ENCODE results near the gene KLF16. TPM values are rescaled to one million over a fixed set of nuclear protein-coding genes. Genes with fewer than 3 reads are reported as not detected.

KLF16 gene
- total and polyA plus RNA-seq, 4 experiments from 2014 or later: 0.39 to 19.3 (median 9.6) TPM

- ChIA-PET CTCF (ENCODE audit: partially characterized antibody) (interaction anchor here (7.8 kb wide), 1 partner anchor 13 kb away, joined by 77 read pairs; no protein-coding TSS in a partner anchor), POLR2A (ENCODE audit: partially characterized antibody) (no interaction called here)
- peak overlapping the region in 2 of 8 donors; percentile 17 to 39 for H3K4me3 Mint-ChIP-seq
- H3K36me3 Mint-ChIP-seq: peaks cover 0 to 9% of the 10 kb centered on the region in 2 donors
- DNase-seq: no peak
- H3K27me3 Mint-ChIP-seq: no peaks in the 10 kb centered on the region
- peaks cover 12 to 81% (median 30%) of the 10 kb centered on the region in 4 donors for H3K4me1 Mint-ChIP-seq
- H3K9me3 Mint-ChIP-seq: no peaks in the 10 kb centered on the region
- H3K27ac ChIP-seq (ENCODE audit: low read depth, low read length): no peak overlapping the region
- peak overlapping the region in 2 of 7 donors; percentile 40 to 42 for H3K27ac Mint-ChIP-seq
- H3K27me3 ChIP-seq (ENCODE audit: insufficient read depth, low read length): no peaks in the 10 kb centered on the region
- H3K4me3 ChIP-seq (ENCODE audit: low read length in 2 of 2): no peak overlapping the region
- H3K36me3 ChIP-seq (ENCODE audit: insufficient read depth, low read length): peaks cover 8% of the 10 kb centered on the region
- H3K9me3 ChIP-seq (ENCODE audit: control insufficient read depth in 1 of 2, low read length in 2 of 2): no peaks in the 10 kb centered on the region
- peaks cover 56% of the 10 kb centered on the region for H3K4me1 ChIP-seq (ENCODE audit: insufficient read depth, low read length)
- intact Hi-C loops (cut with micrococcal nuclease): no loop called here
Observed at GRCh38 chr19:1839658-1840540, 23.5 kb downstream of the KLF16 start.

DNA sequence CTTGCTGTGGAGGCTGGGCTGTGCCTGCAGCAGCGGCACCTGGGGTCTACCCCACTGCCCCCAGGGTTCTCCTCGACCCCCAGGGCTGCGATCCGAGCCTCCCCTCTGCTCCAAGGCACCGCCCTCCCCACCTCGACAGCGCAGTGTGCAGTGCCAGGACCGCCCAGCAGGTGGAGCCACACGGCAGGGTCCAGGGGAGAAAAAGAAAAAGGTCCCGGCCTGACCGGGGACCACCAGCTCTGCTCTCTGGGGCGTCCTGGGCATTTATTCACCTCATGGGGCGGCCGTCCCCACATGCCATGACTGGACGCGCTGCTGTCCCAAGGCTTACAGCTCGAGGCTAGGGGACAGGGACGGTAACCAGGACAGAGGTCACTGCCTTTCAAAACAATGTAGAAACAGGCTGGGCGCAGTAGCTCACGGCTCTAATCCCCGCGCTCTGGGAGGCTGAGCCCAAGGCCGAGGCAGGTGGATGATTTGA lies 25.7 kb downstream of the KLF16 start:
- Mint-ChIP-seq H3K4me3 (no peak overlapping the region), H3K27me3 (no peaks in the 10 kb centered on the region), H3K36me3 (peaks cover 0 to 7% of the 10 kb centered on the region in 2 donors), H3K27ac (no peak overlapping the region), H3K4me1 (peaks cover 11 to 64% (median 23%) of the 10 kb centered on the region in 4 donors), H3K9me3 (no peaks in the 10 kb centered on the region)
- H3K4me3 ChIP-seq (ENCODE audit: low read length in 2 of 2): no peak overlapping the region
- POLR2A ChIA-PET (ENCODE audit: partially characterized antibody): interaction anchor here (0.9 kb wide), 1 partner anchor 420 kb away, joined by 3 read pairs; no protein-coding TSS in a partner anchor
- peak in 4 of 5 donors; percentile 46 to 64 (median 54) for DNase-seq
- H3K27ac ChIP-seq (ENCODE audit: low read depth, low read length): no peak overlapping the region
- CTCF ChIA-PET (ENCODE audit: partially characterized antibody): interaction anchor here (0.7 to 7.8 kb wide), 10 partner anchors 9 to 554 kb away, joined by 3 to 77 read pairs (median 4); no protein-coding TSS in a partner anchor
- no peaks in the 10 kb centered on the region for H3K9me3 ChIP-seq (ENCODE audit: control insufficient read depth in 1 of 2, low read length in 2 of 2)
- no peaks in the 10 kb centered on the region for H3K27me3 ChIP-seq (ENCODE audit: insufficient read depth, low read length)
- peaks cover 37% of the 10 kb centered on the region for H3K4me1 ChIP-seq (ENCODE audit: insufficient read depth, low read length)
- intact Hi-C loops (cut with micrococcal nuclease): no loop called here
- no peaks in the 10 kb centered on the region for H3K36me3 ChIP-seq (ENCODE audit: insufficient read depth, low read length)

- Mint-ChIP-seq H3K36me3 (peaks cover 0 to 7% of the 10 kb centered on the region in 2 donors), H3K27ac (no peak overlapping the region), H3K9me3 (no peaks in the 10 kb centered on the region), H3K4me1 (peaks cover 10 to 64% (median 21%) of the 10 kb centered on the region in 4 donors), H3K4me3 (no peak overlapping the region), H3K27me3 (no peaks in the 10 kb centered on the region)
- no peak for DNase-seq
- POLR2A ChIA-PET (ENCODE audit: partially characterized antibody): no interaction called here
- H3K4me1 ChIP-seq (ENCODE audit: insufficient read depth, low read length): peaks cover 32% of the 10 kb centered on the region
- no peaks in the 10 kb centered on the region for H3K36me3 ChIP-seq (ENCODE audit: insufficient read depth, low read length)
- H3K9me3 ChIP-seq (ENCODE audit: control insufficient read depth in 1 of 2, low read length in 2 of 2): no peaks in the 10 kb centered on the region
- CTCF ChIA-PET (ENCODE audit: partially characterized antibody): interaction anchor here (1.4 to 7.8 kb wide), 5 partner anchors 9 to 290 kb away, joined by 4 to 77 read pairs (median 6); no protein-coding TSS in a partner anchor
- no peak overlapping the region for H3K27ac ChIP-seq (ENCODE audit: low read depth, low read length)
- H3K27me3 ChIP-seq (ENCODE audit: insufficient read depth, low read length): no peaks in the 10 kb centered on the region
- no peak overlapping the region for H3K4me3 ChIP-seq (ENCODE audit: low read length in 2 of 2)
- intact Hi-C loops (cut with micrococcal nuclease): no loop called here
Observed at GRCh38 chr19:1837222-1837565, 26.2 kb downstream of the KLF16 start.

GRCh38 chr19:1836458-1837221 lies 26.7 kb downstream of the KLF16 start:
- H3K36me3 Mint-ChIP-seq: peaks cover 0 to 7% of the 10 kb centered on the region in 2 donors
- H3K4me3 ChIP-seq (ENCODE audit: low read length in 2 of 2): no peak overlapping the region

GRCh38 chr19:1833540-1833939 lies 29.8 kb downstream of the KLF16 start:
- Histone ChIP-seq H3K27ac (ENCODE audit: low read depth, low read length) (no peak overlapping the region), H3K27me3 (ENCODE audit: insufficient read depth, low read length) (no peaks in the 10 kb centered on the region), H3K36me3 (ENCODE audit: insufficient read depth, low read length) (peaks cover 5% of the 10 kb centered on the region), H3K9me3 (ENCODE audit: control insufficient read depth in 1 of 2, low read length in 2 of 2) (no peaks in the 10 kb centered on the region), H3K4me1 (ENCODE audit: insufficient read depth, low read length) (peaks cover 23% of the 10 kb centered on the region), H3K4me3 (ENCODE audit: low read length in 2 of 2) (no peak overlapping the region)
- intact Hi-C loops (cut with micrococcal nuclease): no loop called here
- H3K4me1 Mint-ChIP-seq: peaks cover 1 to 38% (median 4%) of the 10 kb centered on the region in 4 donors
- ChIA-PET POLR2A (ENCODE audit: partially characterized antibody) (no interaction called here), CTCF (ENCODE audit: partially characterized antibody) (interaction anchor here (0.7 kb wide), 1 partner anchor 8 kb away, joined by 3 read pairs; no protein-coding TSS in a partner anchor)
- DNase-seq: no peak
- peaks cover 0 to 13% of the 10 kb centered on the region in 2 donors for H3K36me3 Mint-ChIP-seq
- H3K27me3 Mint-ChIP-seq: no peaks in the 10 kb centered on the region
- H3K4me3 Mint-ChIP-seq: no peak overlapping the region
- H3K9me3 Mint-ChIP-seq: no peaks in the 10 kb centered on the region
- H3K27ac Mint-ChIP-seq: no peak overlapping the region

More at GRCh38 chr19:1836458-1837221, 26.7 kb downstream of the KLF16 start:
- H3K27ac ChIP-seq (ENCODE audit: low read depth, low read length): no peak overlapping the region
- H3K36me3 ChIP-seq (ENCODE audit: insufficient read depth, low read length): no peaks in the 10 kb centered on the region
- Mint-ChIP-seq H3K4me3 (no peak overlapping the region), H3K4me1 (peaks cover 9 to 61% (median 18%) of the 10 kb centered on the region in 4 donors), H3K27ac (no peak overlapping the region), H3K27me3 (no peaks in the 10 kb centered on the region), H3K9me3 (no peaks in the 10 kb centered on the region)
- peaks cover 27% of the 10 kb centered on the region for H3K4me1 ChIP-seq (ENCODE audit: insufficient read depth, low read length)
- ChIA-PET CTCF (ENCODE audit: partially characterized antibody) (interaction anchor here (1.6 to 7.8 kb wide), 4 partner anchors 10 to 290 kb away, joined by 4 to 77 read pairs (median 6); no protein-coding TSS in a partner anchor), POLR2A (ENCODE audit: partially characterized antibody) (no interaction called here)
- intact Hi-C loops (cut with micrococcal nuclease): no loop called here
- no peak for DNase-seq
- no peaks in the 10 kb centered on the region for H3K27me3 ChIP-seq (ENCODE audit: insufficient read depth, low read length)
- no peaks in the 10 kb centered on the region for H3K9me3 ChIP-seq (ENCODE audit: control insufficient read depth in 1 of 2, low read length in 2 of 2)

GRCh38 chr19:1832046-1832663 lies 31.2 kb downstream of the KLF16 start:
- CTCF ChIA-PET (ENCODE audit: partially characterized antibody): no interaction called here
- H3K9me3 ChIP-seq (ENCODE audit: control insufficient read depth in 1 of 2, low read length in 2 of 2): no peaks in the 10 kb centered on the region
- peak overlapping the region in 2 of 7 donors; percentile 7 to 12 for H3K27ac Mint-ChIP-seq
- peaks cover 0 to 13% of the 10 kb centered on the region in 2 donors for H3K36me3 Mint-ChIP-seq
- H3K9me3 Mint-ChIP-seq: no peaks in the 10 kb centered on the region
- H3K27ac ChIP-seq (ENCODE audit: low read depth, low read length): no peak overlapping the region
- no peak overlapping the region for H3K4me3 ChIP-seq (ENCODE audit: low read length in 2 of 2)
- peaks cover 0 to 25% (median 2%) of the 10 kb centered on the region in 4 donors for H3K4me1 Mint-ChIP-seq
- DNase-seq: no peak
- H3K36me3 ChIP-seq (ENCODE audit: insufficient read depth, low read length): peaks cover 5% of the 10 kb centered on the region
- intact Hi-C loops (cut with micrococcal nuclease): no loop called here
- no peak overlapping the region for H3K4me3 Mint-ChIP-seq
- H3K4me1 ChIP-seq (ENCODE audit: insufficient read depth, low read length): peaks cover 12% of the 10 kb centered on the region
- H3K27me3 Mint-ChIP-seq: no peaks in the 10 kb centered on the region
- H3K27me3 ChIP-seq (ENCODE audit: insufficient read depth, low read length): no peaks in the 10 kb centered on the region
- POLR2A ChIA-PET (ENCODE audit: partially characterized antibody): no interaction called here

Measured in CD4-positive, alpha-beta memory T cell (primary cell).